NOMO-1 treated with DMSO at 0.1 percent for 48 hours (cell line): Measurements from ENCODE around the gene SNUPN.
A peak's percentile ranks its signal among the peaks of the same experiment; 100 is the strongest.

Experiments
- DNase-seq: peaks from one replicate; lab custom pipeline; 2025; ENCODE audit not compliant: unreplicated experiment; lab: John Stamatoyannopoulos, UW

The SNUPN gene

GRCh38 chr15:75625542-75626347 is at the start of gene SNUPN:
Gene SNUPN, minus strand, starts transcription at chr15:75625725. Its CDS starts 4,674 bp downstream, at chr15:75621051.
- DNase-seq: peak; percentile 93

- no peak for DNase-seq
These were observed 48.8 kb upstream of the SNUPN start for GRCh38 chr15:75674366-75674765.

GRCh38 chr15:75673426-75674235 is 48.1 kb upstream of the SNUPN start:
- no peak for DNase-seq

- DNase-seq: no peak
These were observed 47.3 kb upstream of the SNUPN start for GRCh38 chr15:75672646-75673425.

- DNase-seq: no peak
These were observed 46.4 kb upstream of the SNUPN start for GRCh38 chr15:75671730-75672602.

- no peak for DNase-seq
These were observed 44.3 kb upstream of the SNUPN start for GRCh38 chr15:75669879-75670212.

GRCh38 chr15:75669191-75669878 is 43.8 kb upstream of the SNUPN start:
- DNase-seq: no peak

- DNase-seq: no peak
These were observed 41.4 kb upstream of the SNUPN start for GRCh38 chr15:75666823-75667501.

GRCh38 chr15:75663931-75664421 is 38.5 kb upstream of the SNUPN start:
- no peak for DNase-seq

GRCh38 chr15:75662823-75663519 is 37.4 kb upstream of the SNUPN start:
- no peak for DNase-seq

GRCh38 chr15:75661756-75662140 is 36.2 kb upstream of the SNUPN start:
- DNase-seq: no peak

- no peak for DNase-seq
These were observed 35.7 kb upstream of the SNUPN start for GRCh38 chr15:75661100-75661755.

- DNase-seq: no peak
These were observed 34.6 kb upstream of the SNUPN start for GRCh38 chr15:75659928-75660645.

GRCh38 chr15:75659141-75659771 is 33.7 kb upstream of the SNUPN start:
- no peak for DNase-seq

GRCh38 chr15:75656813-75657212 is 31.3 kb upstream of the SNUPN start:
- no peak for DNase-seq

GRCh38 chr15:75656331-75656730 is 30.8 kb upstream of the SNUPN start:
- no peak for DNase-seq

GRCh38 chr15:75655931-75656330 is 30.4 kb upstream of the SNUPN start:
- no peak for DNase-seq
